ENCODE measurements around the gene PTOV1.

The PTOV1 gene

DNA sequence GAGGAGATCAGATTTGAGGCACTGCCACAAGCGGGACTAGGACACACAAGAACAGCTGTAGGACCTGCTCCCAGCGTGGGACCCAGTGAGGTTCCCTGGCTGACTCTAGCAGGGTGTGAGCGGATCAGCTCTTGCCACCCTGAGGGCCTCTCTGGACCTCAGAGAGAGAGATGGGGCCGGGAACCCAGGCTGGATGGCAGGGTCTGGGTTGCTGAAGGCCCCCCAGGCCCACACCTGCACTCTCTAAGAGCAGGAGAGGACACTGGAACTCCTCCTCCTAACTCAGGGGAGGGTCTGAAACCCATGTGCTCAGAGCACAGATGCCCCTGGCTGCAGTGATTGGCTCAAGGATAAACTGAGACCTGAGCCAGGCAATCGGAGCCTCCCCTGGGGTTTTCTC, 59.2 kb downstream of the PTOV1 start:
- no peak for DNase-seq
